Measurements from ENCODE around the gene DDX25. TPM values are rescaled to one million over a fixed set of nuclear protein-coding genes. Genes with fewer than 3 reads are reported as not detected.

Gene DDX25
- total and polyA plus RNA-seq, 9 of the 15 experiments (the other 6 are each of a cell fraction or from before 2014, with no cell fraction given) = not detected

DNA sequence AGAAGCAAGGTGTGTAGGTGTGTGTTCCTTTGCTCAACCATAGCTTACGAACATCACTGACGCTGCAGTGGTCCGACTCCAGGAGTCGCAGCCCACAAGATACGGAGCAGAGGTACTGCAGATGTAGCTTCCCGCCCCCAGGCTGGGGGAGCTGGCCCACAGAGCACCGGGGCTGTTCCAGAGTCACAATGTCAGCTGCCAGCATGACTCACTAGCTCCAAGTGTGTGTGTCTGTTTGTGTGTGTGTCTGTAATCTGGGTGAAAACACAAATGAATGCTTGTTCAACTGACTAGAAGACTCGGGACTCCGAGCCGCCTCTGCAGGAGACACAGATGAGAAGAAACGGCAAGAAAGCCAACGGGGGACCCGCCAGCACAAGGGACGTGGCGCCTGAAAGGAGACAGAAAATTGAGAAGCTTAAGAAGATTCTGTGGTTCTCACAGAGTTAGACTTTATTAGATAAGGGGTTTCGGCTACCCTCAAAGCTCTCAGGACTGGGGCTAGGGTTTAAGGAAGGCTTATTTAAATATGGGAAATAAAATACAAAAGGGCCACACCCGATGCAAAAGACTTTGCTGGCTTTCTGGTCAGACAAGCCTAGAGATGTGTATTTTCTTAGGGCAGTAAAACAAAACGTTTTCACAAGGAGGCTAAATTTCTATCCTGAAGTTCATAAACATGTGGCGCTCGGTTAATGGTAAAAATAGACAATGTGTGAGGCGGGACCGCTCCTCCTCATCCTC lies 52.3 kb downstream of the DDX25 start (continued):
- TF ChIP-seq, protein P1, sequence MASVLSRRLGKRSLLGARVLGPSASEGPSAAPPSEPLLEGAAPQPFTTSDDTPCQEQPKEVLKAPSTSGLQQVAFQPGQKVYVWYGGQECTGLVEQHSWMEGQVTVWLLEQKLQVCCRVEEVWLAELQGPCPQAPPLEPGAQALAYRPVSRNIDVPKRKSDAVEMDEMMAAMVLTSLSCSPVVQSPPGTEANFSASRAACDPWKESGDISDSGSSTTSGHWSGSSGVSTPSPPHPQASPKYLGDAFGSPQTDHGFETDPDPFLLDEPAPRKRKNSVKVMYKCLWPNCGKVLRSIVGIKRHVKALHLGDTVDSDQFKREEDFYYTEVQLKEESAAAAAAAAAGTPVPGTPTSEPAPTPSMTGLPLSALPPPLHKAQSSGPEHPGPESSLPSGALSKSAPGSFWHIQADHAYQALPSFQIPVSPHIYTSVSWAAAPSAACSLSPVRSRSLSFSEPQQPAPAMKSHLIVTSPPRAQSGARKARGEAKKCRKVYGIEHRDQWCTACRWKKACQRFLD (CRISPR knock-in tag; IDR thresholded peaks at IDR 0.05) = no peak
- TF ChIP-seq RBFOX2 (IDR thresholded peaks at IDR 0.05; ENCODE audit: low read depth, low read length) (no peak), ATF1 (CRISPR knock-in tag; IDR thresholded peaks at IDR 0.05) (no peak), ATF1 (tag; IDR thresholded peaks at IDR 0.05) (no peak), ZNF668 (CRISPR knock-in tag; IDR thresholded peaks at IDR 0.05) (no peak)

GRCh38 chr11:125957618-125958332 lies 53.5 kb downstream of the DDX25 start:
- no peak for FAIRE-seq
- TF ChIP-seq TBP (optimal IDR thresholded peaks at IDR 0.05; ENCODE audit: low read depth, low read length) (no peak), TCF15 (CRISPR knock-in tag; IDR thresholded peaks at IDR 0.05) (no peak), MIER1 (IDR thresholded peaks at IDR 0.05; ENCODE audit: low read depth) (no peak), HBP1 (CRISPR knock-in tag; IDR thresholded peaks at IDR 0.05) (no peak), RHOXF2B (CRISPR knock-in tag; conservative IDR thresholded peaks at IDR 0.05) (no peak), FIP1L1 (IDR thresholded peaks at IDR 0.05; ENCODE audit: low read depth, low read length, poor library complexity, severe bottlenecking) (no peak), ZBTB8A (IDR thresholded peaks at IDR 0.05; ENCODE audit: partially characterized antibody) (no peak), KDM1A (IDR thresholded peaks at IDR 0.05) (no peak), ZNF143 (CRISPR knock-in tag; IDR thresholded peaks at IDR 0.05) (no peak)
- TF ChIP-seq, protein P2, sequence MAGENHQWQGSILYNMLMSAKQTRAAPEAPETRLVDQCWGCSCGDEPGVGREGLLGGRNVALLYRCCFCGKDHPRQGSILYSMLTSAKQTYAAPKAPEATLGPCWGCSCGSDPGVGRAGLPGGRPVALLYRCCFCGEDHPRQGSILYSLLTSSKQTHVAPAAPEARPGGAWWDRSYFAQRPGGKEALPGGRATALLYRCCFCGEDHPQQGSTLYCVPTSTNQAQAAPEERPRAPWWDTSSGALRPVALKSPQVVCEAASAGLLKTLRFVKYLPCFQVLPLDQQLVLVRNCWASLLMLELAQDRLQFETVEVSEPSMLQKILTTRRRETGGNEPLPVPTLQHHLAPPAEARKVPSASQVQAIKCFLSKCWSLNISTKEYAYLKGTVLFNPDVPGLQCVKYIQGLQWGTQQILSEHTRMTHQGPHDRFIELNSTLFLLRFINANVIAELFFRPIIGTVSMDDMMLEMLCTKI (IDR thresholded peaks at IDR 0.05; ENCODE audit: partially characterized antibody) = no peak

More at GRCh38 chr11:125957618-125958332, 53.5 kb downstream of the DDX25 start:
- ATAC-seq (no peak), DNase-seq (ENCODE audit: extremely low read depth in 1 of 4, low spot score in 3 of 4) (no peak)
- Histone ChIP-seq H2AFZ (ENCODE audit: low read depth, low read length) (no peak overlapping the region), H4K20me1 (replicated peaks; ENCODE audit: control insufficient read depth, insufficient read depth, low read length) (peaks cover 8% of the 10 kb centered on the region; the same call in 1 of the 2 replicates), H3K9me3 (replicated peaks; ENCODE audit: control insufficient read depth, insufficient read depth, low read depth, low read length) (no peaks in the 10 kb centered on the region), H3K9me1 (ENCODE audit: control insufficient read depth, insufficient read depth, low read length) (peaks cover 4% of the 10 kb centered on the region), H3K4me3 (no peak overlapping the region), H3K4me2 (ENCODE audit: insufficient read depth, low read length) (no peak overlapping the region), H3K27ac (ENCODE audit: extremely low read depth, low read depth, low read length) (no peak overlapping the region), H3K4me1 (replicated peaks in 1 of 2; ENCODE audit: control insufficient read depth in 2 of 2, insufficient read depth in 2 of 2, low read length in 2 of 2) (peaks cover 0 to 4% of the 10 kb centered on the region in 2 experiments; a peak in 2 of 5 replicates), H3K79me2 (ENCODE audit: control insufficient read depth, insufficient read depth, low read length) (no peaks in the 10 kb centered on the region), H3K9ac (ENCODE audit: insufficient read depth in 1 of 2, low read depth in 2 of 2, low read length in 2 of 2) (no peak overlapping the region), H3K27me3 (ENCODE audit: control insufficient read depth in 2 of 2, insufficient read depth in 2 of 2, low read length in 2 of 2) (peaks cover 54 to 72% of the 10 kb centered on the region in 2 experiments), H3K36me3 (ENCODE audit: control insufficient read depth, insufficient read depth, low read length) (no peaks in the 10 kb centered on the region)
- intact Hi-C loops (cut with micrococcal nuclease) = no loop called here
- WGBS (ENCODE audit: insufficient coverage, low coverage, missing lambda C conversion rate) = 23% methylated on average over 14 of the region's 14 CpGs
- no TSS peak for BruUV-seq (replicated peaks)
- ChIA-PET CTCF (ENCODE audit: low intra/inter-chr PET ratio) (no interaction called here), POLR2A (no interaction called here)
- in situ Hi-C loops (cut with MboI) = no loop called here

Measured in K562 (cell line).